ENCODE results near the gene MROH2A.

The MROH2A gene

DNA sequence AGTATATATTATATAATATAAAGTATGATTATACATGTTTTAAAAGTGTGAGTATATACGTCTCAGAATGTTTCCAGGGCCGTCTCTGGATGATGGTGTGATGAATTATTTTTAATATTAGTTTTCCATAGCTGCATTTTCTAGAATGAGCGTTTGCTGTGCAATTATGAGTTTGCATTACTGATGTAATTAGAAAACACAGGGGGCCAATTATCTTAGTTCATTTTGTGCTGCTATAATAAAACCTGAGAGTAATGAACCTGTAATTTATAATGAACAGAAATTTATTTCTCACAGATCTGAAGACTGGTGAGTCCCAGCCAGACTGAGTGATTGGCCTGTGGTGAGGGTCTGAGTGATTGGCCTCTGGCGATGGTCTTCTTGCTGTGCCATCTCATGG is 80.2 kb downstream of the MROH2A start:
- Histone ChIP-seq H3K27me3 (peaks cover 14% of the 10 kb centered on the region), H3K27ac (no peak overlapping the region), H3K9me3 (no peaks in the 10 kb centered on the region), H3K36me3 (no peaks in the 10 kb centered on the region), H3K4me3 (ENCODE audit: low read depth in 1 of 2, low read length in 1 of 2) (no peak overlapping the region), H3K4me1 (ENCODE audit: control insufficient read depth in 1 of 2, insufficient read depth in 1 of 2, low read depth in 1 of 2, low read length in 1 of 2) (peaks cover 16 to 24% of the 10 kb centered on the region in 2 experiments)
- TF ChIP-seq, protein P1, sequence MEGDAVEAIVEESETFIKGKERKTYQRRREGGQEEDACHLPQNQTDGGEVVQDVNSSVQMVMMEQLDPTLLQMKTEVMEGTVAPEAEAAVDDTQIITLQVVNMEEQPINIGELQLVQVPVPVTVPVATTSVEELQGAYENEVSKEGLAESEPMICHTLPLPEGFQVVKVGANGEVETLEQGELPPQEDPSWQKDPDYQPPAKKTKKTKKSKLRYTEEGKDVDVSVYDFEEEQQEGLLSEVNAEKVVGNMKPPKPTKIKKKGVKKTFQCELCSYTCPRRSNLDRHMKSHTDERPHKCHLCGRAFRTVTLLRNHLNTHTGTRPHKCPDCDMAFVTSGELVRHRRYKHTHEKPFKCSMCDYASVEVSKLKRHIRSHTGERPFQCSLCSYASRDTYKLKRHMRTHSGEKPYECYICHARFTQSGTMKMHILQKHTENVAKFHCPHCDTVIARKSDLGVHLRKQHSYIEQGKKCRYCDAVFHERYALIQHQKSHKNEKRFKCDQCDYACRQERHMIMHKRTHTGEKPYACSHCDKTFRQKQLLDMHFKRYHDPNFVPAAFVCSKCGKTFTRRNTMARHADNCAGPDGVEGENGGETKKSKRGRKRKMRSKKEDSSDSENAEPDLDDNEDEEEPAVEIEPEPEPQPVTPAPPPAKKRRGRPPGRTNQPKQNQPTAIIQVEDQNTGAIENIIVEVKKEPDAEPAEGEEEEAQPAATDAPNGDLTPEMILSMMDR (IDR thresholded peaks at IDR 0.05) = no peak

DNA sequence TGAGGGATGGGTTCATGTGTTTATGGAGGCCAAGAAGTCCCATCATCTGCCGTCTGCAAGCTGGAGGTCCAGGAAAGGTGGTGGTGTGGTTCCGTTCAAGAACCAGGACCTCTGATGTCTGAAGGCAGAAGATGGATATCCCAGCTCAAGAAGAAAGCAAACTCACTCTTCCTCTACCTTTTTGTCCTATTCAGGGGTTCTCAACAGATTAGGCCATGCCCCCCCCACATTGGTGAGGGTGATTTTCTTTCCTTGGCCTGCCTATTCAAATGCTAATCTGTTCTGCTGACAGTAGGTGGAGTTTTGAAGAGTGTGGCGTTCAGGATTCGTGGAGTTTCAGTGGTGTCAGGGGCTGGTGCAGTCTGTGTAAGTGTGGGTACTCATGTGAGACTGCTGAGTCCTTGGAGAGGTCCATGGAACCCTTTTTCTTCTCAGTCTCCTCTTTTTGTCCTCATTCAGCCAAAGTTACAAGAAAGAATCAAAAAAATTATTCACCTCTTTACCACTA is 84.2 kb downstream of the MROH2A start:
- Histone ChIP-seq H3K27ac (no peak overlapping the region), H3K27me3 (peaks cover 15% of the 10 kb centered on the region), H3K4me3 (ENCODE audit: low read depth in 1 of 2, low read length in 1 of 2) (no peak overlapping the region), H3K36me3 (no peaks in the 10 kb centered on the region), H3K9me3 (no peaks in the 10 kb centered on the region), H3K4me1 (ENCODE audit: control insufficient read depth in 1 of 2, insufficient read depth in 1 of 2, low read depth in 1 of 2, low read length in 1 of 2) (peaks cover 0 to 5% of the 10 kb centered on the region in 2 experiments)
- TF ChIP-seq, protein P1 (IDR thresholded peaks at IDR 0.05) = no peak

DNA sequence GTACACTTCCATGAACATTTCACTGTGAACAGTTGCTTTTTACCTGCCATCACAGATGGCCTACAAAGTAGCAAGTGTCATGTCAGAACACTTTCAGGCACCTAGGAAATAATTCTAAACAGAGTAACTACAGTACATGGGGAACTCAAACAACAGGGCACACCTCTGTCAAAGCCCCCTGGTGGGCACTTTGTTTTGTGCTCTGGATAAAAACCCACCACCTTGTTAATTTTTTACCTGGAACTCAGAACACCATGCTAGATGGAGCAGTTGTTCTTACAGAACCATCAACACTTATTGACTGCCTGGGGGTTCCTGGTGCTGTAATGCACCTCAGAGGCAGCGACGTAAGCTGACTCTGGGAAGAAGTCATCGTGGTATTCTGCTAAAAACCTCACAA is 87.7 kb downstream of the MROH2A start:
- peaks cover 36% of the 10 kb centered on the region for H3K27me3 ChIP-seq
- TF ChIP-seq, protein P1 (IDR thresholded peaks at IDR 0.05) = no peak
- no peaks in the 10 kb centered on the region for H3K9me3 ChIP-seq

DNA sequence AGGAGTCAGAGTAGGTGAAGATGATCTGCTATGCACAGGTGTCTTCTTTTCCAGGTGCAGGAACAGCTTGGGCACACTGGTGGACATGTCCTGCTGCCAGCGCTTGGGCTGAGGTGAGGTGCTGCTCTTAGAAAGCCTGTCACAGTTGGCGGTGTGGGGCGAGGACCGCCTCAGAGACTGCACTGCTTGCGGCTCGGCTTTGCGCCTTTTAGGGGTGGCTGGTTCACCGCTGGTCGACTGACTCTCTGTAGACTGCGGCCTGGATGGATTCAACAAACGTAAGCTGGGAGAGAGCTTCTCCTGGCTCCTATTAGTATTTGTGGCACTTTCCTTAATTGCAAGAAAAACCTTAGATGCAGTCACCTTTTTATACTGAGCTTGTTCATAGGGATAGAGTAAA is 88.3 kb downstream of the MROH2A start:
- Histone ChIP-seq H3K36me3 (no peaks in the 10 kb centered on the region), H3K27ac (no peak overlapping the region), H3K4me3 (ENCODE audit: low read depth in 1 of 2, low read length in 1 of 2) (no peak overlapping the region), H3K9me3 (no peaks in the 10 kb centered on the region), H3K27me3 (peaks cover 42% of the 10 kb centered on the region), H3K4me1 (ENCODE audit: control insufficient read depth in 1 of 2, insufficient read depth in 1 of 2, low read depth in 1 of 2, low read length in 1 of 2) (peaks cover 5% of the 10 kb centered on the region in 2 experiments)
- TF ChIP-seq, protein P1 (IDR thresholded peaks at IDR 0.05) = no peak

More for the DNA sequence above, 87.7 kb downstream of the MROH2A start:
- Histone ChIP-seq H3K4me1 (ENCODE audit: control insufficient read depth in 1 of 2, insufficient read depth in 1 of 2, low read depth in 1 of 2, low read length in 1 of 2) (peaks cover 5% of the 10 kb centered on the region in 2 experiments), H3K4me3 (ENCODE audit: low read depth in 1 of 2, low read length in 1 of 2) (no peak overlapping the region), H3K27ac (no peak overlapping the region), H3K36me3 (no peaks in the 10 kb centered on the region)

DNA sequence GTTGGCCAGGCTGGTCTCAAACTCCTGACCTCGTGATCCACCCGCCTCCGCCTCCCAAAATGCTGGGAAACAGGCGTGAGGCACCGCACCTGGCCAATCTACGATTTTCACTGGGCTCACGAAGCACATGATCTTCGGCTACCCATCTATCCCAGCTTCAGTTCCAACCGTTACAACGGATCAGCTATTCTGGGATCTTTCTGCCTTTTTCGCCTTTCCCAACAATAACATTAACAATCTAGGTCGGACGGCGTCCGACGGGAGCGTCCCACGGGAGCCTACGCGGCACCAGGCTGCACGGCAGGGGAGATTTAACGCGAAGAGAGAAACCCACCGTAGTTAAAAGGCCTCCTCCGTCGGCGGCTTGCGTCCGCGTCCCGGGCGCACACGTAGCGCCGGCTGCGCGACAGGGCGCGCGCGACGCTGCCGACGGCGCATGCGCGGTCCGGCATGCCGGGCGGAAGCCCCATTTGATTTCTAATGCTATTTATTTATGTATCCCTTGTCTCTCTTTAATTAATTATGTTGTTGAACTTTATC is 89.9 kb downstream of the MROH2A start, which contains the start of gene MSL3B:
MSL3B (minus strand) TSS at position 394 of the 540 bp plus-strand sequence.
- Histone ChIP-seq H3K4me1 (ENCODE audit: control insufficient read depth in 1 of 2, insufficient read depth in 1 of 2, low read depth in 1 of 2, low read length in 1 of 2) (peaks cover 5% of the 10 kb centered on the region in 2 experiments), H3K27ac (no peak within 1 kb of the TSS), H3K36me3 (no peaks in the 10 kb centered on the region), H3K27me3 (peaks cover 54% of the 10 kb centered on the region), H3K4me3 (ENCODE audit: low read depth in 1 of 2, low read length in 1 of 2) (peak within 1 kb of the TSS; percentile 61 to 63), H3K9me3 (no peaks in the 10 kb centered on the region)
- TF ChIP-seq, protein P1 (IDR thresholded peaks at IDR 0.05) = no peak
